Esophagus squamous epithelium (tissue), 5 donors: ENCODE results near the gene OR9Q2. TPM values are rescaled to one million over a fixed set of nuclear protein-coding genes. Genes with fewer than 3 reads are reported as not detected.
"Not testable (repeated sequence)": the region's sequence is repeated elsewhere in the genome, so short reads cannot be mapped to it uniquely, and the experiment has no call there.

Experiments
- DNase-seq: peaks from one replicate; lab custom pipeline; 2025; lab: John Stamatoyannopoulos, UW
- H3K27ac ChIP-seq, 4 donors: fragments of 200-600 bp; sonication (generic); one replicate each; pipeline ENCODE4 v1.5.1; 2016 to 2019; ENCODE audit warnings: mild to moderate bottlenecking in 1 of 4
- H3K27me3 ChIP-seq, 4 donors: fragments of 200-600 bp; sonication (generic); 1 replicate in 3 of 4; 2 replicates in 1 of 4; pipeline versions ENCODE4 v1.5.1 to v1.6.0; 2017 to 2021; ENCODE audit warnings: antibody characterized with exemption in 1 of 4
- H3K36me3 ChIP-seq, 3 donors: fragments of 200-600 bp; sonication (generic); one replicate each; pipeline ENCODE4 v1.5.1; 2016 to 2019
- H3K4me1 ChIP-seq, 3 donors: fragments of 200-600 bp; sonication (generic); one replicate each; pipeline ENCODE4 v1.5.1; 2017 to 2019
- H3K4me3 ChIP-seq, 4 donors: fragments of 200-600 bp; sonication (generic); 1 replicate in 3 of 4; 2 replicates in 1 of 4; pipeline ENCODE4 v1.5.1; 2016 to 2019; ENCODE audit warnings: mild to moderate bottlenecking in 2 of 4, moderate library complexity in 1 of 4
- H3K9me3 ChIP-seq, 3 donors: fragments of 200-600 bp; sonication (generic); one replicate each; pipeline ENCODE4 v1.5.1; 2016 to 2019
- POLR2A ChIP-seq, 4 donors: fragments of 450-650 bp; IDR thresholded peaks; one replicate each; pipeline ENCODE4 v1.6.1; 2017; ENCODE audit warnings: antibody characterized with exemption in 4 of 4, mild to moderate bottlenecking in 4 of 4, moderate library complexity in 3 of 4
- WGBS, 2 donors: methylation state at CpG; one replicate each; pipeline ENCODE4 v1.1.5; 2018; 5-methylcytosine and 5-hydroxymethylcytosine counted together
- intact Hi-C: fragments of 100-400 bp; cut with DNase I; formaldehyde crosslinking; loops from one replicate; pipeline ENCODE4 v1.15.0; 2022
- total RNA-seq, 4 donors: library from RNA; depleted of rRNA; stranded (reverse); fragments of >200 nt; gene quantifications; one replicate each; pipeline ENCODE4 v1.1.0, GENCODE V29; 2016
- TF ChIP-seq, protein P1 (sequence below), 6 experiments: fragments of 450-650 bp in 4 of 6; fragments of 200-600 bp in 2 of 6; sonication (generic) in 2 of 6; IDR thresholded peaks; one replicate each; pipeline ENCODE4 v1.5.1; 2016 to 2019; ENCODE audit warnings: antibody characterized with exemption in 6 of 6, mild to moderate bottlenecking in 4 of 6, moderate library complexity in 4 of 6
- donor health status: DM: yes; HTN: yes; CAD: no.

OR9Q2 gene
- total RNA-seq, 4 donors from 2014 or later = 0.19 TPM; not detected in 3

DNA sequence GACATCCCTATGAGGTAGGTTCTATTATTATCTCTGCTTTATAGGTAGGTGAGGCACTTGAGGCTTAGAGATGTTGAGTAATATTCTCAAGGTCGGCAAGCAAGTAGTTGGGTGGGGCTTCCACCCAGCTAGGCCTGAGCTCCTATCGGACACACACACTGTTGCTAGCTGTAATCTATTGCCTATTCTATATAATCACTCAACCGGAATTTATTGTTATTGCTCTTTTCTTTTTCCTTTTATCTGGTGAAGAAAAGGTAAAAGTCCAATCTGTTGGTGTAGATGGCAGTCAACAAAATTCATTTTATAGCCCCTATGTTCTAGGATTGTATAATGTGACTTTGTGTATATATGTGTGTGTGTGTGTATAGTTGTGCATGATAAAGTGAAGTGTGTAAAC is 3.4 kb downstream of the OR9Q2 start:
- 55 to 77% methylated on average over 3 of the region's 3 CpGs for WGBS, 2 donors
- Histone ChIP-seq H3K27ac (no peak overlapping the region), H3K4me3 (no peak overlapping the region), H3K36me3 (no peaks in the 10 kb centered on the region), H3K27me3 (no peaks in the 10 kb centered on the region), H3K9me3 (no peaks in the 10 kb centered on the region), H3K4me1 (no peaks in the 10 kb centered on the region)
- intact Hi-C loops = no loop called here
- DNase-seq = no peak
- TF ChIP-seq, protein P1, sequence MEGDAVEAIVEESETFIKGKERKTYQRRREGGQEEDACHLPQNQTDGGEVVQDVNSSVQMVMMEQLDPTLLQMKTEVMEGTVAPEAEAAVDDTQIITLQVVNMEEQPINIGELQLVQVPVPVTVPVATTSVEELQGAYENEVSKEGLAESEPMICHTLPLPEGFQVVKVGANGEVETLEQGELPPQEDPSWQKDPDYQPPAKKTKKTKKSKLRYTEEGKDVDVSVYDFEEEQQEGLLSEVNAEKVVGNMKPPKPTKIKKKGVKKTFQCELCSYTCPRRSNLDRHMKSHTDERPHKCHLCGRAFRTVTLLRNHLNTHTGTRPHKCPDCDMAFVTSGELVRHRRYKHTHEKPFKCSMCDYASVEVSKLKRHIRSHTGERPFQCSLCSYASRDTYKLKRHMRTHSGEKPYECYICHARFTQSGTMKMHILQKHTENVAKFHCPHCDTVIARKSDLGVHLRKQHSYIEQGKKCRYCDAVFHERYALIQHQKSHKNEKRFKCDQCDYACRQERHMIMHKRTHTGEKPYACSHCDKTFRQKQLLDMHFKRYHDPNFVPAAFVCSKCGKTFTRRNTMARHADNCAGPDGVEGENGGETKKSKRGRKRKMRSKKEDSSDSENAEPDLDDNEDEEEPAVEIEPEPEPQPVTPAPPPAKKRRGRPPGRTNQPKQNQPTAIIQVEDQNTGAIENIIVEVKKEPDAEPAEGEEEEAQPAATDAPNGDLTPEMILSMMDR (IDR thresholded peaks at IDR 0.05) = no peak
- TF ChIP-seq POLR2A (IDR thresholded peaks at IDR 0.05) = no peak

DNA sequence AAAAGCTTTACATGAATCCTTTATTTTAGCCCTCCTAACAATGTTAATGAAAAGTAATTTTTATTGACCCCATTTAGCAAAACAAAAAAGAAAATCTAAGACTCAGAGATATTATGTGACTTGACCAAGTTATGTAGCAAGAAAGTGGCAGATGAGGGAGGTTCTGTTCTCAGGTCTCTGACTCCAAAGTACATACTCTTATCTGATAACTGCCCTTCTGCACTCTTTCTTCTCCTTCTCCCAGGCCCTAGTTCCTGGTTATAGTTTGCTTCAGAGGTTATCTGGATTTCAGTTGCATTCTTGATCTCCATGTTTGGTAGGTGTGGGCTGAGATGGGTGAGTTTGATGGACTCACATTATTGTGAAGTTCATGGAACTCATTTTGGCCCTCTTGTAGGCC is 4.5 kb downstream of the OR9Q2 start:
- Histone ChIP-seq H3K27me3 (no peaks in the 10 kb centered on the region), H3K27ac (no peak overlapping the region), H3K36me3 (no peaks in the 10 kb centered on the region), H3K9me3 (no peaks in the 10 kb centered on the region), H3K4me1 (no peaks in the 10 kb centered on the region), H3K4me3 (no peak overlapping the region)
- DNase-seq = no peak
- TF ChIP-seq, protein P1 (IDR thresholded peaks at IDR 0.05) = no peak
- TF ChIP-seq POLR2A (IDR thresholded peaks at IDR 0.05) = no peak
- intact Hi-C loops = no loop called here

DNA sequence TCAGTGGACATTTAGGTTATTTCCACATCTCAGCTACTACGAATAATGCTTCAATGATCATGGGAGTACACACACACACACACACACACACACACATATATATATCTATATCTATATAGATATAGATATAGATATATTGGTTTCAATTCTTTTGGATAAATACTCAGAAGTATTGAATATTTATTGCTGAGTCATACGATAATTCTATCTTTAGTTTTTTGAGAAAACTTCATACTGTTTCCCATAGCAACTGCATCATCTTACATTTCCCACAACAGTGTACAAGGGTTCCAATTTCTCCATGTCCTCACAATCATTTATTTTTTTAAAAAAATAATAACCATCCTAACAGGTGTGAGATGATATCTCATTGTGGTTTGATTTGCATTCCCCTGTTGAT is 7.1 kb downstream of the OR9Q2 start:
- DNase-seq = no peak
- 81 to 100% methylated on average over 2 of the region's 2 CpGs for WGBS, 2 donors
- Histone ChIP-seq H3K27ac (no peak overlapping the region), H3K27me3 (no peaks in the 10 kb centered on the region), H3K9me3 (no peaks in the 10 kb centered on the region), H3K36me3 (no peaks in the 10 kb centered on the region), H3K4me3 (no peak overlapping the region), H3K4me1 (no peaks in the 10 kb centered on the region)
- TF ChIP-seq, protein P1 (IDR thresholded peaks at IDR 0.05) = no peak
- no peak for TF ChIP-seq POLR2A (IDR thresholded peaks at IDR 0.05)
- intact Hi-C loops = no loop called here

DNA sequence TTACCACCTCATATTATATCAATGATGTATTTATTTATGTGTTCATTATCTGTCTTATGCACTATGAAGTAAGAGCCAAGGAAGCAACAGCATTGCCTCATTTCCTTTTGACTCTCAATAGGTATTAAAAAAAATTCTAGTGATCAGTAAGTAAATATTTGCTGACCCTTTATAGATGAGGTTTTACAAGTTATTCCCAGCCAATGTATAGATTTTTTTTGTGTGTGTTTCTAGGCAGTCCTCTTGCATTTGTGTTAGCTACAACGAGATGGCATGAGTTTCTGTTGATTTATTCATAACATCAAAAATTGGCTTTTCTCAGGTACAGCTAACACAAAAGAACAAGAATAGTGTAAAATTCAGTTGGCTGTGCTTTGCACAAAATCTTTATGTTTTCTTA is 10.4 kb downstream of the OR9Q2 start:
- no peak overlapping the region for H3K27ac ChIP-seq
- no peaks in the 10 kb centered on the region for H3K9me3 ChIP-seq
- no peaks in the 10 kb centered on the region for H3K4me1 ChIP-seq
- 32 to 55% methylated on average over 1 of the region's 1 CpG for WGBS, 2 donors
- no peaks in the 10 kb centered on the region for H3K36me3 ChIP-seq
- TF ChIP-seq, protein P1 (IDR thresholded peaks at IDR 0.05) = no peak
- no peak for TF ChIP-seq POLR2A (IDR thresholded peaks at IDR 0.05)
- intact Hi-C loops = no loop called here
- no peak overlapping the region for H3K4me3 ChIP-seq
- no peak for DNase-seq
- no peaks in the 10 kb centered on the region for H3K27me3 ChIP-seq

DNA sequence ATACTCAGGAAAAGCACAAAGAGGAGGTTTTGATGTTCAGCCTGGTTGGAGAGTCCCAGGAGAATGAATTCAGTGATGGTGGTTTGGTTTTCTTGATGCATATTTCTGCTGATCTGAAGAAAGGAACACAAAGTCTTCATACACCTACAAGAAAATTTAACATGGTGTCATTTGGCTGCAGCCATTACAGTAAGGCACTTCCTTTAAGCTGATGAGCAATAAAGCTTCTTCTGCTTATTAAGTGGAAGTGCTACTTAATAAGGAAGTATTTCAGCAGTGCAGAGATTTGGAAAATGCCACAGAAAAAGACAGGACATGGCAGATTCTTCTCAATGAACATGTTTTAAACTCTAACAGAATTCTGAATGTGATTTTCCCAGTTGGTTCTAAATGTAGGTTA is 15.2 kb downstream of the OR9Q2 start, which contains the start of gene OR1S2:
OR1S2 (minus strand) TSS at position 101 of the 400 bp plus-strand sequence; CDS start at position 101, 0 bp downstream.
- Histone ChIP-seq H3K4me3 (no peak within 1 kb of the TSS), H3K27ac (no peak within 1 kb of the TSS), H3K9me3 (no peaks in the 10 kb centered on the region), H3K27me3 (no peaks in the 10 kb centered on the region), H3K4me1 (no peaks in the 10 kb centered on the region), H3K36me3 (no peaks in the 10 kb centered on the region)
- intact Hi-C loops = no loop called here
- TF ChIP-seq, protein P1 (IDR thresholded peaks at IDR 0.05) = no peak
- no peak for TF ChIP-seq POLR2A (IDR thresholded peaks at IDR 0.05)
- DNase-seq = no peak

DNA sequence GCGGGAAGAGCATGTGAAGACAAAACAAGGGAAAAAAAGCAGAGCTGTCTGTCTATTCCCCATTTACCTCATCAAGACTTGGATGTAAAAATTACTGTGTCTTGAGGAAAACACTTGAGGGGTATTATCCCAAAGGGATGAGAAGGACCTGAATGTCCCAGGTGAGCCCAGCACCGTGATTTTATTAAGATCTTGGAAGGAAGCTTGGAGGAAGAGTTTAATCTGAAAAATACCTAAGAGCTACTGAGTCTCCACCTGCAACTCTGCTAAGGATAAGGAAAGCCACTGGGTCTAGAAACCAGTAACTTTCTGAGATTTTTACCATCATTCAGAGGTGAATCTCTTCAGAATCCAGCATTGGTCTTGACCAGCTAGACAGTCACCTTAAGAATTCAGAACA is 23.6 kb downstream of the OR9Q2 start, which contains the start of gene OR1S1:
OR1S1 (plus strand) TSS at position 301 of the 400 bp plus-strand sequence.
- H3K36me3 ChIP-seq, H3K27me3 ChIP-seq, intact Hi-C loops, H3K9me3 ChIP-seq, H3K27ac ChIP-seq, H3K4me1 ChIP-seq, H3K4me3 ChIP-seq, DNase-seq: not testable (repeated sequence)
- 77 to 84% methylated on average over 2 of the region's 2 CpGs for WGBS, 2 donors
